Hippocampal formation (tissue), 2 donors: Measurements from ENCODE around the gene LDHB.
"Not testable (repeated sequence)": the region's sequence is repeated elsewhere in the genome, so short reads cannot be mapped to it uniquely, and the experiment has no call there.

Experiments
- DNase-seq, 2 donors: peaks; one replicate each; lab custom pipeline; 2025; lab: John Stamatoyannopoulos, UW

LDHB gene

DNA sequence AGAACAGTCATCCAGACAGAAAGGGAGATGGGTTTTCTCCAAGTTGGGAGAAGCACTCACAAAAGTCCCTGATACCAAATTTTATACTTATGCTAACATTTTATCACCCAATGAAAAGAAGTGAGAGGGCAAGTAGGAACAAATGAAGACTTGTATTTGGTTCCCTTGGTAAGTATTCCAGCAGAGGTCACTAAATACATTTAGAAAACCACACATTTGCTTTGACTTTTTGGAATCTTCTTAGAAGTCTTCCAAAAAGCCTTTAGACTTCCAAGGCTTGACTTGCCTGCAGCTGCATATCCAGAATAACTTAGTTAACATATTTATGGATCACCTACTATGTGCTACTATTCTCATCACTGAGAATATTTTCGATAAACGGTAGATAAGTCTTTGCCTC, 49.9 kb downstream of the LDHB start:
- no peak for DNase-seq

DNA sequence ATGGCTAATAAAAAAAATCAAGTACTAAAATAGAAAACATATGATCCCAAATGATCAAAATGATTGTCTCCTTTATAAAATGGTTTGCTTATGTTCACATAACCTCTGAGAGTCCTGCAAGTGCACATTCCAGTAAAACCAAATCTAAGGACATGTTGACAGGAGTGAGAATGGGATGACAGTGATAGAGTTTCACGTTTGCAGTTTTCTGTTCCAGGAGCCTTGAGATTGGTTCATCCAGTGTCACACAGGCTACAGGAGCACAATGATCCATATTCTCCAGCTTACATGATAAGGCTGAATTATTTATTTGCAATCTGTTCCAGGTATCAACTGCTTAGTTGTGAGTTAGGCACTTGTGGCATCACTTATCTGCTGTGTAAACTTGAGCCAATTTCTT, 51.5 kb downstream of the LDHB start:
- no peak for DNase-seq

DNA sequence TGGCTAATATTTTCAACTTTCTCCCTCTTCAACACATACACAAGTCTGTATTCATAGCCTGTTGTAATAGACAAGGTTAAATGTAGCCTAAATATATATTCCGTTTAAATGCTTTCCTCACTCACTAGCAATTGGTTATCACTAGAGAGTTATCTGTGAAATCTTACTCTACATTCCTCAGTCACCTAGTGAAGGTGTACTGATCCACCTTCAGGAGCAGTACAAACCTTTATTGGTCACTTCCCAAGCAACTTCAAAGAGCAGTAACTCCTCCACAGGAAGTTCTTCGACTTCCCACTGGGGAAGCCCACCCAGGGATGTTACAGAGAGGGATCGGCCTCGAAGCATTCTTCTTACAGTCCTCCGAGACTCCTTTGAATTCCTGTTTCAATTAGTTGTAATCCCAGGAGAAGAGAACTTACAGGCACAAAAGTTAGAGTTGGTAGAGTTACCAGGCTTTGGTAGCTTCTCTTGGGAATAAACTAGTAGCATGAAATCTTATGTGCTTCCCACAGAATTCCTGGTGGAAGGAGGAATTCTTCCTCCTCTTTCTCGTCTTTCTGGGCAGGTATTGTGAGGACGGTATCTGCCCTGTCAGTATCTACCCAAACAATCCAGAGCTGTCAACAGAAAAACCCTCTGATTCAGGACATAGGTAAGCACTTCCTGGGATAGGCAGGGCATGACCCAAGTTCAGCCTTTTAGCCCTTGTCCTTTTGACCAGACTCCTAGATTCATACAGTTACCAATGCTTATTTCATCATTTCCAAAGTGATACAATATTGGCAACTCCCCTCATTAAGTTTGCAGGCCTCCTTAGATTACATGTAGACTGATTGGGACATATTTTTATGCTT, 53.2 kb downstream of the LDHB start, which contains the start of gene GYS2:
TSS of gene GYS2 (minus strand) at position 603 of the 857 bp plus-strand sequence. CDS start at position 348, 255 bp downstream.
- DNase-seq, result no peak

DNA sequence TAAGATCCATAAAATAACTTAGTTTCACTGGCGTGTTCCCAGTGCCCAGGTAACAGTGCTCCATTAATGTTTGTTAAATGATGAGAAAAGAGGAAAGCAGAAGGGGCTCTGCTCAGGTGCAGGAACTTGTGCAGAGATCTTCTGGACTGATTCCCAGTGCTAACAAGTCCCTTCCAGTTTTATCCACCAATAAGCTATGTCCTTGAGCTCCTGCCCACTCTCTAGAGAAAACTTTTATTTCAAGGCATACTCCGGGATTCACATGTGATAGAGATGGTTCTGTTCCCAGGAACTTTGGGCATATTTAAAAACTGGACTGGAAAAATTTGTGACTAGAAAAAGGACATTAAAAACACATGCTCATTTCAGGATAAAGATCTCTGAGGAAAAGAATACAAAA, 54.9 kb downstream of the LDHB start:
- DNase-seq, result peak in 1 of 2 donors; percentile 17

DNA sequence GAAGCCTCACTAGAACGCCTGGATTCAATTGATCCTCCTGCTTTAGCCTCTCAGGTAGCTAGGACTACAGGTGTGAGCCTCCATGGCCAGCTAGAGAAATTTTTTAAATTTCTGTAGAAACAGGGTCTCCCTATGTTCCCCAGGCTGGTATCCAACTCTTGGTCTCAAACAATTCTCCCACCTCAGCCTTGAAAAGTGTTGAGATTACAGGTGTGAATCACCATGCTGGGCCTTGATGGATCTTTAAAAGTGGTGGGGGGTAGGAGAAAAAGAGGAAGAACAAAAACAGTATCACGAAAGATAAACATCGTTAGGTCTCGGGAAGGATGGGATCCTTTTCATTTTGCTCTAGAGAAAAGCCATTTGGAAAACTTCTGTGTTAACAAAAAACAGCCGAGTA, 57.4 kb downstream of the LDHB start:
- DNase-seq, result no peak

DNA sequence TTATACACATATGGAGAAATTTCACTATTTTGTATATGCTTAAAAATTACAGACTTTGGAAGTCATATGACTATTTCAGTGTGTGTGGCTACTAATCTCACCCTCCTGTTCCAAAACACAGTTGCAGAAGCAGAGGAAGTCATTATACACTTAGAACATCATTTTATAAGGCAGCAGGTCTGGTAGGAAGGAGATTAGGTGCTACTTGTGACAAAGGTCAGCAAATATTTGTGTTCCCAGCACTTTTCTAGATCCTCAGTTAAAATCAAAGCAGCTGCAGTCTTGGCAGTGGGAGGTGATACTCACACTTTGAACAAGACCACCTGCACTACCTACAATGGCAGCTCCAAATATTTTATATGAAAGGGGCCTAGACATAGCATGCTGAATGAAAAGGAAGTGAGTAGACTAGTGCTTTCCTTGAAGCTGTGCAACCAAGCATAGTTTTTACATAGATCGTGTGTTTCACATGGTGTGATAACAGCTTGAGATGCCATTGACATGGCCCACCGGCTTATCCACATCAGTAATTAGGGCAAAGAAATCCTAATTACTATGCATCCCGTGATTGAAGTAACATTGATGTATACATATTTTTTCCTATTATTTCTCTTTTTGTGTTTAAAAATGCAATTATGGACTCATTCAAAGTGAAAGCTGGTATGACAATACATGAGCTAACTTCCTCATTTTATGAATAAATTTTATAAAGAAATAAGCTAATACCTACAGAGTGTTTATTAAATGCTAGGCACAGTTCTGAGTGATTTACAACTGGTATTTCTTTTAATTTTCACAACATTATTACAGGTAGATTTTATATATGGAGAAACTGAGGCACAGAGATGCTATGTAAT, 58.3 kb downstream of the LDHB start:
- no peak for DNase-seq

DNA sequence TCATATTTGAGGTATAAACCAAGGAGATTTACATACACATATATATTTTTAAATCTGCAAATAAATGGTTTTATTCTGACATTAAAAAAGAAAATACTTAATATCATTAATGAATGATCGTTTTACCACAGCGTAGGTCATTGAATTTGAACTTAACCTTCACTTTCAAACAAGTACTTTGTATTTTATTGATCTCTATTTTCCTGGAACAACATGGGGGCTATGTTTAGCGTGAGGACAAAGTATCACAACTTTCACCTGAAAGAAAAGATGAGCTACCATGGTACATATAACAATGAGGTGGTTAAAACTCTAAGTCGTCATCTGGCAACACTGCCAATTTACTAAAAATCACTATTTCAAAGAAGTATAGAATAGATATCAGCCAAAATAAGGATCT, 59.0 kb downstream of the LDHB start:
- no peak for DNase-seq

DNA sequence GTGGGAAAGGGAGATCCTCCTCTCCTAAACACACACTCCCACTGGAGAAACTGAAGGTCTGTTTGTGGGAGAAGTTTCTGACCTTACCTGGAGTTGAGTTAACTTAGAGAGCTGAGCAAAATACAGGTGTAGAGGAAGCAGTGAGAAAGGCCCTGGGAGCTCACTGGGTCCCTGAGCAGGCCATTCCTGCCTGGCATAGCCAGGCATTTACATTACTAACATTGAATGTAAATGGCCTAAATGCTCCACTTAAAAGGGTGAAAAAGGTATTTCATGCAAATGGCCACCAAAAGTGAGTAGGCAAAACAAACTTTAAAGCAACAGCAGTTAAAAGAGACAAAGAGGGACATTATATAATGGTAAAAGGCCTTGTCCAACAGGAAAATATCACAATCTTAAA, 62.3 kb downstream of the LDHB start:
- DNase-seq, result not testable (repeated sequence)

DNA sequence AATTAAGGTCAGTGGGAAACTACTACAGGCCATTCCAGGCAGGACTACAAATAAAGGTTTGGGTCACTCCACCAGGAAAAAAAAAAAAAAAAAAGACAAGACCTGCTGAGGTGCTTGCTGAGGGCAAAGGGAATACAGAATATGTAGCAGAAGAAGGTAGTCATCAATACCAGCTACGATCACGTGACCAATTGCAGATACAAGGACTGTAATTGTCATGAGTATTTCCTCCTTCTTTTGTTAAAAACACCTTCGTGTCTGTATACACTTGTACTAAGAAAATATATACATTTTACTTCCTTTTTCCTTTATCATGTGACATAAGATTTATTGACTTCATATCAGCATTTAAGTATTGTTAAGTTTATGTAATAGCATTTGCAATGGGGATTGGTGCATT, 72.2 kb downstream of the LDHB start:
- DNase-seq, result no peak
